Brain microvascular endothelial cell (primary cell): Measurements from ENCODE around the gene DTNB.

Source experiments
- DNase-seq: peaks from one replicate; pipeline ENCODE4 v3.0.0-alpha.2; 2020
- H3K27ac ChIP-seq: fragments of 250-450 bp; sonication (Bioruptor Pico); 2 replicates; pipeline ENCODE4 v1.5.1; 2020; ENCODE audit warnings: mild to moderate bottlenecking, moderate library complexity
- H3K27me3 ChIP-seq: fragments of 250-450 bp; sonication (Bioruptor Pico); replicated peaks from 2 replicates; pipeline ENCODE4 v1.5.1; 2020; ENCODE audit warnings: mild to moderate bottlenecking
- H3K36me3 ChIP-seq: fragments of 250-450 bp; sonication (Bioruptor Pico); replicated peaks from 2 replicates; pipeline ENCODE4 v1.5.1; 2020; ENCODE audit warnings: mild to moderate bottlenecking
- H3K4me3 ChIP-seq: 2 replicates; pipeline ENCODE4 v1.5.1; 2011; ENCODE audit warnings: low read depth, mild to moderate bottlenecking, control low read depth, low read length, moderate library complexity
- CTCF ChIP-seq: IDR thresholded peaks from 2 replicates; pipeline ENCODE4 v1.5.1; 2011; ENCODE audit warnings: low read depth, mild to moderate bottlenecking, moderate library complexity, low read length, control low read depth, inconsistent platforms; ENCODE audit errors: missing control alignments
- in situ Hi-C: cut with HindIII; loops from 2 replicates; pipeline ENCODE4 v1.10.0; 2017; ENCODE audit warnings: low sequenced_read_pairs, low pct_ligation_motif_present

The DTNB gene

GRCh38 chr2:25435421-25435820 is 238.0 kb downstream of the DTNB start:
- Histone ChIP-seq H3K27me3 (no peaks in the 10 kb centered on the region), H3K4me3 (no peak overlapping the region), H3K27ac (no peak overlapping the region), H3K36me3 (no peaks in the 10 kb centered on the region)
- DNase-seq = no peak
- in situ Hi-C loops = no loop called here
- TF ChIP-seq CTCF = no peak

GRCh38 chr2:25431604-25432003 is 241.8 kb downstream of the DTNB start:
- in situ Hi-C loops = no loop called here
- no peak for TF ChIP-seq CTCF
- DNase-seq = no peak

GRCh38 chr2:25430556-25430955 is 242.8 kb downstream of the DTNB start:
- no peak for TF ChIP-seq CTCF
- no peak for DNase-seq
- Histone ChIP-seq H3K4me3 (no peak overlapping the region), H3K27me3 (no peaks in the 10 kb centered on the region), H3K27ac (no peak overlapping the region), H3K36me3 (no peaks in the 10 kb centered on the region)
- in situ Hi-C loops = no loop called here

More at GRCh38 chr2:25431604-25432003, 241.8 kb downstream of the DTNB start:
- Histone ChIP-seq H3K4me3 (no peak overlapping the region), H3K27ac (no peak overlapping the region), H3K36me3 (no peaks in the 10 kb centered on the region), H3K27me3 (no peaks in the 10 kb centered on the region)

- Histone ChIP-seq H3K27ac (no peak overlapping the region), H3K27me3 (no peaks in the 10 kb centered on the region), H3K4me3 (no peak overlapping the region), H3K36me3 (no peaks in the 10 kb centered on the region)
- in situ Hi-C loops = no loop called here
- no peak for TF ChIP-seq CTCF
- no peak for DNase-seq
These were observed 247.1 kb downstream of the DTNB start for GRCh38 chr2:25426326-25426725.

- TF ChIP-seq CTCF = no peak
- Histone ChIP-seq H3K36me3 (no peaks in the 10 kb centered on the region), H3K27ac (no peak overlapping the region), H3K4me3 (no peak overlapping the region), H3K27me3 (no peaks in the 10 kb centered on the region)
- in situ Hi-C loops = no loop called here
- DNase-seq = no peak
These were observed 248.8 kb downstream of the DTNB start for GRCh38 chr2:25424426-25425028.

GRCh38 chr2:25421820-25422411 is 251.5 kb downstream of the DTNB start:
- no peak for DNase-seq
- in situ Hi-C loops = no loop called here
- TF ChIP-seq CTCF = no peak

More at GRCh38 chr2:25421820-25422411, 251.5 kb downstream of the DTNB start:
- no peaks in the 10 kb centered on the region for H3K36me3 ChIP-seq
- no peaks in the 10 kb centered on the region for H3K27me3 ChIP-seq
- H3K4me3 ChIP-seq = no peak overlapping the region
- no peak overlapping the region for H3K27ac ChIP-seq
